ENCODE data around the gene NCEH1. TPM values are rescaled to one million over a fixed set of nuclear protein-coding genes. Genes with fewer than 3 reads are reported as not detected.
A peak's percentile ranks its signal among the peaks of the same experiment; 100 is the strongest.

NCEH1 gene
- total and polyA plus RNA-seq, 2 of the 13 experiments (the other 11 are each of a cell fraction or from before 2014, with no cell fraction given), result 12.9 to 21.4 TPM

DNA sequence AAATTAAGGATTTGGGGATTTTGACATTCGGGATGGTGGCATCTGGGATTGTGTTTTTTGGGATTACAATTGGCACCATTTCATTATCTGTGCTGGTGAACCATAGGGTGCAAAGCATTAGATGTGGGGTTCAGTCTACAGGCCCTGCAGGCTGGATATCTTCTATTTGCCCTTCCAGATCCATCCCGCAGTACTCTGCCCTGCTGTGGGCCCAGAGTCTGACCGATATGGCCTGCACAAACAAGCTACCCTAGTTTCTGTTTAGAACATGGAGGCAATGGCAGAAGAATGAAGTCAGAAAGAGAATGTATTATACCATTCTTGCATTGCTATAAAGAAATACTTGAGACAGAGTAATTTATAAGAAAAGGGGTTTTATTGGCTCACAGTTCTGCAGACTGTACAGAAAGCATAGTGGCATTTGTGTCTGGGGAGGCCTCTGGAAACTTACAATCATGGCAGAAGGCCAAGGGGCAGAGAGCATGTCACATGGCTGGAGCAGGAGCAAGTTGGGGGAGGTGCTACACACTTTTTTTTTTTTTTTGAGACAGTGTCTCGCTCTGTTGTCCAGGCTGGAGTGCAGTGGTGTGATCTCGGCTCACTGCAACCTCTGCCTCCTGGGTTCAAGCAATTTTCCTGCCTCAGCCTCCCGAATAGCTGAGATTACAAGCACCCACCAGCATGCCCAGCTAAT is 93.7 kb downstream of the NCEH1 start (continued):
- TF ChIP-seq, protein P1, sequence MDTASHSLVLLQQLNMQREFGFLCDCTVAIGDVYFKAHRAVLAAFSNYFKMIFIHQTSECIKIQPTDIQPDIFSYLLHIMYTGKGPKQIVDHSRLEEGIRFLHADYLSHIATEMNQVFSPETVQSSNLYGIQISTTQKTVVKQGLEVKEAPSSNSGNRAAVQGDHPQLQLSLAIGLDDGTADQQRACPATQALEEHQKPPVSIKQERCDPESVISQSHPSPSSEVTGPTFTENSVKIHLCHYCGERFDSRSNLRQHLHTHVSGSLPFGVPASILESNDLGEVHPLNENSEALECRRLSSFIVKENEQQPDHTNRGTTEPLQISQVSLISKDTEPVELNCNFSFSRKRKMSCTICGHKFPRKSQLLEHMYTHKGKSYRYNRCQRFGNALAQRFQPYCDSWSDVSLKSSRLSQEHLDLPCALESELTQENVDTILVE (CRISPR knock-in tag; IDR thresholded peaks at IDR 0.05), result no peak
- TF ChIP-seq ZNF142 (CRISPR knock-in tag; IDR thresholded peaks at IDR 0.05), result no peak
- TF ChIP-seq SMARCE1 (IDR thresholded peaks at IDR 0.05; ENCODE audit: borderline replicate concordance), result no peak
- TF ChIP-seq KLF9 (CRISPR knock-in tag; IDR thresholded peaks at IDR 0.05; ENCODE audit: low read depth), result no peak
- TF ChIP-seq, protein P2, sequence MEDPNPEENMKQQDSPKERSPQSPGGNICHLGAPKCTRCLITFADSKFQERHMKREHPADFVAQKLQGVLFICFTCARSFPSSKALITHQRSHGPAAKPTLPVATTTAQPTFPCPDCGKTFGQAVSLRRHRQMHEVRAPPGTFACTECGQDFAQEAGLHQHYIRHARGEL (CRISPR knock-in tag; IDR thresholded peaks at IDR 0.05), result no peak
- no peak for TF ChIP-seq ZNF841 (CRISPR knock-in tag; IDR thresholded peaks at IDR 0.05; ENCODE audit: borderline replicate concordance)
- peak; percentile 50; the same call in 1 of the 2 replicates for TF ChIP-seq ARNTL (CRISPR knock-in tag; IDR thresholded peaks at IDR 0.05)
- peak; percentile 60; the same call in 1 of the 2 replicates for TF ChIP-seq NFIC (IDR thresholded peaks at IDR 0.05; ENCODE audit: low read length)
- TF ChIP-seq ZNF292 (CRISPR knock-in tag; IDR thresholded peaks at IDR 0.05; ENCODE audit: borderline replicate concordance, low read depth), result no peak
- TF ChIP-seq ZHX1 (CRISPR knock-in tag; IDR thresholded peaks at IDR 0.05; ENCODE audit: low read depth), result no peak
- TF ChIP-seq GATAD2A (CRISPR knock-in tag; IDR thresholded peaks at IDR 0.05), result 0 out of 2 replicates have a peak, but pooled peaks have one; percentile 5
- no peak for TF ChIP-seq ZNF547 (CRISPR knock-in tag; IDR thresholded peaks at IDR 0.05)
- no peak for TF ChIP-seq NPAS2 (CRISPR knock-in tag; IDR thresholded peaks at IDR 0.05; ENCODE audit: borderline replicate concordance)
- TF ChIP-seq MYC (CRISPR knock-in tag; IDR thresholded peaks at IDR 0.05; ENCODE audit: borderline replicate concordance), result no peak
- TF ChIP-seq SOX13 (IDR thresholded peaks at IDR 0.05), result no peak
- no peak for TF ChIP-seq SOX13 (CRISPR knock-in tag; conservative IDR thresholded peaks at IDR 0.05 in 1 of 2, IDR thresholded peaks at IDR 0.05 in 1 of 2)
- TF ChIP-seq ZFP62 (CRISPR knock-in tag; IDR thresholded peaks at IDR 0.05), result no peak
- no peak for TF ChIP-seq IKZF4 (CRISPR knock-in tag; IDR thresholded peaks at IDR 0.05; ENCODE audit: borderline replicate concordance, low read depth, not compliant biosample characterization)
- TF ChIP-seq ATF3 (CRISPR knock-in tag; IDR thresholded peaks at IDR 0.05), result no peak
- TF ChIP-seq ZNF34 (CRISPR knock-in tag; IDR thresholded peaks at IDR 0.05; ENCODE audit: borderline replicate concordance), result no peak
